Stomach (tissue), 9 donors: ENCODE data around the gene PLD5. TPM values are rescaled to one million over a fixed set of nuclear protein-coding genes. Genes with fewer than 3 reads are reported as not detected.
"Not testable (repeated sequence)": the region's sequence is repeated elsewhere in the genome, so short reads cannot be mapped to it uniquely, and the experiment has no call there.

Source experiments
- DNase-seq, 2 donors: peaks; one replicate each; pipeline versions ENCODE4 v3.0.0 to v3.0.0-alpha.2; 2013 to 2019
- H3K27ac ChIP-seq, 5 donors: fragments of 200-600 bp in 4 of 5; sonication (generic) in 4 of 5; one replicate each; pipeline ENCODE4 v1.5.1; 2013 to 2019; ENCODE audit warnings: mild to moderate bottlenecking in 1 of 5, moderate library complexity in 1 of 5
- H3K27me3 ChIP-seq, 3 donors: fragments of 200-600 bp; sonication (generic); one replicate each; pipeline ENCODE4 v1.5.1; 2017 to 2019; ENCODE audit warnings: mixed run types in 1 of 3
- H3K36me3 ChIP-seq, 4 donors: fragments of 200-600 bp; sonication (generic); 1 replicate in 3 of 4; 2 replicates in 1 of 4; pipeline ENCODE4 v1.5.1; 2016 to 2019
- H3K4me1 ChIP-seq, 4 donors: fragments of 200-600 bp; sonication (generic); one replicate each; pipeline ENCODE4 v1.5.1; 2016 to 2019
- H3K4me3 ChIP-seq, 4 donors: fragments of 200-600 bp; sonication (generic) in 3 of 4; one replicate each; pipeline ENCODE4 v1.5.1; 2016 to 2019; ENCODE audit warnings: mild to moderate bottlenecking in 1 of 4
- H3K9me3 ChIP-seq, 4 donors: fragments of 200-600 bp; sonication (generic); one replicate each; pipeline ENCODE4 v1.5.1; 2016 to 2019
- CTCF ChIP-seq, 7 experiments: fragments of 450-650 bp in 4 of 7; fragments of 200-600 bp in 3 of 7; sonication (generic) in 3 of 7; IDR thresholded peaks; one replicate each; pipeline ENCODE4 v1.5.1; 2016 to 2019; ENCODE audit warnings: antibody characterized with exemption in 7 of 7, control low read depth in 2 of 7, mild to moderate bottlenecking in 1 of 7
- EP300 ChIP-seq: sonication (generic); formaldehyde crosslinking; IDR thresholded peaks from one replicate; pipeline ENCODE4 v1.6.1; 2017; ENCODE audit warnings: antibody characterized with exemption
- POLR2A ChIP-seq, 4 donors: fragments of 450-650 bp; IDR thresholded peaks; one replicate each; pipeline ENCODE4 v1.6.1; 2016; ENCODE audit warnings: antibody characterized with exemption in 4 of 4, control low read depth in 2 of 4, mild to moderate bottlenecking in 1 of 4, moderate library complexity in 1 of 4
- POLR2AphosphoS5 ChIP-seq, 3 donors: sonication (generic); formaldehyde crosslinking; IDR thresholded peaks; one replicate each; pipeline ENCODE4 v1.6.1; 2016; ENCODE audit warnings: antibody characterized with exemption in 3 of 3
- WGBS, 5 donors: extraction: QIAGEN DNeasy Blood & Tissue Kit in 3 of 5; methylation state at CpG; one replicate each; pipeline versions ENCODE4 v1.1.5 to v1.1.7; 2013 to 2018; 5-methylcytosine and 5-hydroxymethylcytosine counted together
- intact Hi-C: fragments of 100-400 bp; cut with DNase I; formaldehyde crosslinking; loops from one replicate; pipeline ENCODE4 v1.15.1; 2023; ENCODE audit warnings: low total_unique reads
- polyA plus RNA-seq, 3 donors: library from polyadenylated mRNA; stranded (reverse); fragments of 200-250 nt; gene quantifications; one replicate each; pipeline ENCODE4 v1.2.3, GENCODE V29; 2013
- total RNA-seq, 5 donors: library from RNA; depleted of rRNA; stranded (reverse); fragments of >200 nt; gene quantifications; one replicate each; pipeline versions ENCODE4 v1.1.0 to v1.2.3, GENCODE V29; 2014 to 2016
- donor health status: healthy with polysubstance abuse.
- donor health status: Bipolar disorder and iron deficiency.
- donor health status: healthy.

The PLD5 gene
- total and polyA plus RNA-seq, 8 donors = under 0.01 to 0.72 (median 0.23) TPM; not detected in 4

DNA sequence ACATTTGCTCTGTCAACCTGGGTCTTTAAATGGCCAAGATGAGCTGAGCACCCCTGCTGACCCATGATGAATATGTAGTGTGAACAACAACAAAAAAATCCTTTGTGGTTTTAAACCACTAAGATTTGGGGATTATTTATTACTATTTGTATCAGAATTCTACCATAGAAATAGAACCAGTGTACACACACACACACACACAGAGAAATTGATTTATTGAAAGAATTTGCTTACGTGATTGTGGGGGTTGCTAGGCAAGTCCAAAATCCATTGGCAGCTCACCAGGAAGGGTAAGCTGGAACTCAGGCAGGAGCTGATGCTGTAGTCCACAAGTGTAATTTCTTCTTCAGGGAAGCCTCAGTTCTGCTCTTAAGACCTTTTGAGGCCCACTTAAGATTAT, 443.1 kb downstream of the PLD5 start:
- Histone ChIP-seq H3K27ac (no peak overlapping the region), H3K9me3 (no peaks in the 10 kb centered on the region), H3K27me3 (no peaks in the 10 kb centered on the region), H3K36me3 (no peaks in the 10 kb centered on the region), H3K4me1 (no peaks in the 10 kb centered on the region), H3K4me3 (no peak overlapping the region)
- 33 to 88% (median 79%) methylated on average over 1 of the region's 1 CpG for WGBS, 5 donors
- peak in 1 of 2 donors; percentile 9 for DNase-seq
- no peak for TF ChIP-seq POLR2AphosphoS5 (IDR thresholded peaks at IDR 0.05)
- TF ChIP-seq EP300 = no peak
- TF ChIP-seq POLR2A (IDR thresholded peaks at IDR 0.05) = no peak
- TF ChIP-seq CTCF (IDR thresholded peaks at IDR 0.05) = no peak
- intact Hi-C loops = no loop called here

DNA sequence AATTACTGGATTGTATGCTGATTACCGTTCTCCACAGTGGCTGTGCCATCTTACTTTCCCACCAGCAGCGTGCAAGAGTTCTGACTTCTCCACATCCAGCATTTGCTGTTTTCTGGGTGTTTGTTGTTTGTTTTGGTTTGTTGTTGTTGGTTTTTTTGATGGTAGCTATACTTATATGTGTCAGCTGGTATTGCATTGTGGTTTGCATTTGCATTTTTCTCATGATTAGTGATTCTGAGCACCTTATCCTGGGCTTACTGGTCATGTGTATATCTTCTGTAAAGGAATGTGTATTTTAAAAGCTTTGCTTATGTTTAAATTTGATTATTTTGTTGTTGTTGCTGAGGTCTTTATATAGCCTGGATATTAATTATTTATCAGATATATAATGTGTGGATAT, 458.7 kb downstream of the PLD5 start:
- WGBS, 5 donors = 83 to 91% (median 86%) methylated on average over 2 of the region's 2 CpGs
- intact Hi-C loops = no loop called here
- no peak for TF ChIP-seq CTCF (IDR thresholded peaks at IDR 0.05)
- TF ChIP-seq POLR2AphosphoS5 (IDR thresholded peaks at IDR 0.05) = no peak
- TF ChIP-seq POLR2A (IDR thresholded peaks at IDR 0.05) = no peak
- TF ChIP-seq EP300 = no peak

DNA sequence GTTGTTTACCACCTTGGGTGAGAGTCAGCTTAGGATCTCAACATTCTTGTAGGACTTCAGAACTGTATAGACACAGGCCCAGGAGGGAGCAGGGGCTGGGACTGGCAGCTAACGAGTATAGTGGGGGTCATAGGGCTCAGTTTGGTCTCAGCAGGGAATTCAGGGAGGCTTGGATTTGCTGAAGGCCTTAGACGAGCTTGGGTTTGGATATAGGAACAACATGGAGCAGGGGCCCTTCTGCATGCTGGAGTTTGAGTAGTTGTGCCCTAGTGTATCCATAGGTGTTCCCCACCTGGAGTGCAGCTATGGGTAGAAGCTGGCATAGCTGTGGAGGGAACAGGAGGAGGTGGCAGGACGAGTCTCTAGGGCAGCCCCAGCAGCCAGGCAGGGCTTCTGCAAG, 462.2 kb downstream of the PLD5 start:
- Histone ChIP-seq H3K4me1 (no peaks in the 10 kb centered on the region), H3K27me3 (no peaks in the 10 kb centered on the region), H3K36me3 (no peaks in the 10 kb centered on the region), H3K4me3 (no peak overlapping the region), H3K27ac (no peak overlapping the region), H3K9me3 (peaks cover 0 to 4% (median 0%) of the 10 kb centered on the region in 4 donors)
- WGBS, 5 donors = 39 to 51% (median 46%) methylated on average over 3 of the region's 3 CpGs
- intact Hi-C loops = no loop called here
- no peak for DNase-seq
- no peak for TF ChIP-seq CTCF (IDR thresholded peaks at IDR 0.05)
- TF ChIP-seq POLR2AphosphoS5 (IDR thresholded peaks at IDR 0.05) = no peak
- no peak for TF ChIP-seq EP300
- TF ChIP-seq POLR2A (IDR thresholded peaks at IDR 0.05) = no peak

More for the DNA sequence above, 458.7 kb downstream of the PLD5 start:
- no peaks in the 10 kb centered on the region for H3K9me3 ChIP-seq
- no peaks in the 10 kb centered on the region for H3K36me3 ChIP-seq
- no peaks in the 10 kb centered on the region for H3K27me3 ChIP-seq
- DNase-seq = no peak
- H3K4me1 ChIP-seq = no peaks in the 10 kb centered on the region
- H3K4me3 ChIP-seq = no peak overlapping the region
- H3K27ac ChIP-seq = no peak overlapping the region

DNA sequence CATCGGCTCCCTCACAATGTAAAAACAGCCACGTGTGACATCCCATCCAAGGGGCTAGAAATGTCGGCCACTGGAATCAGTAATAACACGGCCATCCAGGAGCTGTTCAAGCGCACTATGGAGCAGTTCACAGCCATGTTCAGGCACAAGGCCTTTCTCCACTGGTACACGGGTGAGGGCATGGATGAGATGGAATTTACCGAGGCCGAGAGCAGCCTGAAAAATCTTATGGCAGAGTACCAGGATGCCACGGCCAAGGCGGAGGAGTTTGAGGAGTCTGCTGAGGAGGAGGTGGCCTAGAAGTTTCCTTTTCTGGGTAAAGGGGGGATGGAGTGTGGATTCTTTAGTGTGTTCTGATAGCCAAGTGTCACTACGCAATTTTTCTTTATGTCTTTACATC, 464.5 kb downstream of the PLD5 start:
- intact Hi-C loops = no loop called here
- WGBS, 5 donors = 78 to 91% (median 87%) methylated on average over 6 to 11 of the region's 11 CpGs
- H3K27ac ChIP-seq = no peak overlapping the region
- no peak for DNase-seq
- no peak for TF ChIP-seq CTCF (IDR thresholded peaks at IDR 0.05)
- TF ChIP-seq POLR2AphosphoS5 (IDR thresholded peaks at IDR 0.05) = no peak
- TF ChIP-seq EP300 = no peak
- no peak for TF ChIP-seq POLR2A (IDR thresholded peaks at IDR 0.05)
- peaks cover 0 to 4% (median 0%) of the 10 kb centered on the region in 4 donors for H3K9me3 ChIP-seq
- H3K27me3 ChIP-seq = no peaks in the 10 kb centered on the region
- no peaks in the 10 kb centered on the region for H3K4me1 ChIP-seq
- H3K36me3 ChIP-seq = no peaks in the 10 kb centered on the region
- no peak overlapping the region for H3K4me3 ChIP-seq

DNA sequence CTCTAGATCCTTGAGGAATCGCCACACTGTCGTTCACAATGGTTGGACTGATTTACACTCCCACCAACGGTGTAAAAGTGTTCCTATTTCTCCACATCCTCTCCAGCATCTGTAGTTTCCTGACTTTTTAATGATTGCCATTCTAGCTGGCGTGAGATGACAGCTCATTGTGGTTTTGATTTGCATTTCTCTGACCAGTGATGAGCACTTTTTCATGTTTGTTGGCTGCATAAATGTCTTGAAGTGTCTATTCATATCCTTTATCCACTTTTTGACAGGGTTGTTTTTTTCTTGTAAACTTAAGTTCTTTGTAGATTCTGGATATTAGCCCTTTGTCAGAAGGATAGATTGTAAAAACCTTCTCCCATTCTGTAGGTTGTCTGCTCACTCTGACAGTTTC, 465.9 kb downstream of the PLD5 start:
- H3K27me3 ChIP-seq, DNase-seq, H3K36me3 ChIP-seq, H3K9me3 ChIP-seq, H3K27ac ChIP-seq, H3K4me3 ChIP-seq, intact Hi-C loops, H3K4me1 ChIP-seq: not testable (repeated sequence)
- WGBS, 5 donors = 77 to 84% (median 78%) methylated on average over 4 of the region's 4 CpGs

- intact Hi-C loops = not testable (repeated sequence)
These were observed 466.3 kb downstream of the PLD5 start for GRCh38 chr1:242058181-242058580.

More at GRCh38 chr1:242058181-242058580, 466.3 kb downstream of the PLD5 start:
- not testable (repeated sequence) for H3K9me3 ChIP-seq, H3K36me3 ChIP-seq, H3K27ac ChIP-seq, H3K27me3 ChIP-seq, H3K4me3 ChIP-seq, H3K4me1 ChIP-seq, DNase-seq
- 82 to 91% (median 86%) methylated on average over 3 of the region's 3 CpGs for WGBS, 5 donors
